Liver (tissue), 9 donors: ENCODE measurements around the gene E2F2. TPM values are rescaled to one million over a fixed set of nuclear protein-coding genes. Genes with fewer than 3 reads are reported as not detected.

Experiments
- DNase-seq: peaks from one replicate; pipeline ENCODE4 v3.0.0-alpha.2; 2017; ENCODE audit warnings: low spot score
- H3K27ac ChIP-seq, 2 donors: one replicate each; pipeline ENCODE4 v1.7.0; 2013; ENCODE audit warnings: inconsistent platforms in 2 of 2, low read length in 2 of 2, control low read depth in 1 of 2, low read depth in 1 of 2, mild to moderate bottlenecking in 1 of 2
- H3K27me3 ChIP-seq, 4 donors: one replicate each; pipeline versions ENCODE4 v1.6.1 to v1.7.0; 2013; ENCODE audit warnings: low read length in 3 of 4, inconsistent platforms in 1 of 4, mild to moderate bottlenecking in 1 of 4, moderate library complexity in 1 of 4; ENCODE audit not compliant: control insufficient read depth in 4 of 4, insufficient read depth in 4 of 4
- H3K36me3 ChIP-seq, 4 donors: one replicate each; pipeline versions ENCODE4 v1.6.1 to v1.7.0; 2013; ENCODE audit warnings: low read length in 3 of 4, mild to moderate bottlenecking in 3 of 4, low read depth in 1 of 4, moderate library complexity in 1 of 4; ENCODE audit not compliant: control insufficient read depth in 4 of 4, insufficient read depth in 3 of 4
- H3K4me1 ChIP-seq, 4 donors: one replicate each; pipeline versions ENCODE4 v1.6.1 to v1.7.0; 2013; ENCODE audit warnings: low read length in 3 of 4, mild to moderate bottlenecking in 3 of 4, moderate library complexity in 1 of 4; ENCODE audit not compliant: control insufficient read depth in 4 of 4, insufficient read depth in 4 of 4
- H3K4me3 ChIP-seq, 3 donors: one replicate each; pipeline versions ENCODE4 v1.6.1 to v1.7.0; 2013; ENCODE audit warnings: low read length in 3 of 3, control low read depth in 1 of 3, low read depth in 1 of 3, mild to moderate bottlenecking in 1 of 3
- H3K9ac ChIP-seq, 2 donors: one replicate each; pipeline ENCODE4 v1.7.0; 2013; ENCODE audit warnings: low read length in 2 of 2, mild to moderate bottlenecking in 2 of 2, moderate library complexity in 2 of 2, control low read depth in 1 of 2, low read depth in 1 of 2
- H3K9me3 ChIP-seq, 4 donors: one replicate each; pipeline versions ENCODE4 v1.6.1 to v1.7.0; 2013; ENCODE audit warnings: low read length in 3 of 4; ENCODE audit not compliant: control insufficient read depth in 4 of 4
- ATF3 ChIP-seq: IDR thresholded peaks from 2 replicates; pipeline ENCODE4 v1.6.1; 2016; ENCODE audit warnings: antibody characterized with exemption
- CTCF ChIP-seq: fragments of 150-350 bp; IDR thresholded peaks from 2 replicates; pipeline ENCODE4 v1.5.1; 2017; ENCODE audit warnings: improper control_type of control experiment, low read depth, low read length; ENCODE audit not compliant: missing input control
- EGR1 ChIP-seq, 2 donors: IDR thresholded peaks; 2 replicates each; pipeline ENCODE4 v1.6.1; 2016 to 2018; ENCODE audit warnings: antibody characterized with exemption in 2 of 2, low read depth in 2 of 2
- FOXA1 ChIP-seq: IDR thresholded peaks from 2 replicates; pipeline ENCODE4 v1.6.1; 2016; ENCODE audit warnings: antibody characterized with exemption
- FOXA2 ChIP-seq: IDR thresholded peaks from 2 replicates; pipeline ENCODE4 v1.6.1; 2016; ENCODE audit warnings: antibody characterized with exemption
- GABPA ChIP-seq, 2 donors: IDR thresholded peaks in 1 of 2; conservative IDR thresholded peaks in 1 of 2; 2 replicates each; pipeline ENCODE4 v1.6.1; 2016; ENCODE audit warnings: antibody characterized with exemption in 2 of 2, mild to moderate bottlenecking in 1 of 2, moderate library complexity in 1 of 2
- HNF4A ChIP-seq, 2 donors: conservative IDR thresholded peaks; 2 replicates each; pipeline ENCODE4 v1.6.1; 2016; ENCODE audit warnings: antibody characterized with exemption in 2 of 2, mild to moderate bottlenecking in 2 of 2
- HNF4G ChIP-seq: IDR thresholded peaks from 2 replicates; pipeline ENCODE4 v1.6.1; 2016; ENCODE audit warnings: antibody characterized with exemption
- JUND ChIP-seq, 2 donors: IDR thresholded peaks; 2 replicates each; pipeline ENCODE4 v1.6.1; 2016; ENCODE audit warnings: antibody characterized with exemption in 2 of 2
- MAX ChIP-seq: IDR thresholded peaks from 2 replicates; pipeline ENCODE4 v1.6.1; 2016; ENCODE audit warnings: antibody characterized with exemption
- NR2F2 ChIP-seq: IDR thresholded peaks from 2 replicates; pipeline ENCODE4 v1.6.1; 2016; ENCODE audit warnings: antibody characterized with exemption
- RAD21 ChIP-seq, 2 donors: IDR thresholded peaks; 2 replicates each; pipeline ENCODE4 v1.6.1; 2016; ENCODE audit warnings: antibody characterized with exemption in 2 of 2, mild to moderate bottlenecking in 2 of 2
- REST ChIP-seq: IDR thresholded peaks from 2 replicates; pipeline ENCODE4 v1.6.1; 2016; ENCODE audit warnings: antibody characterized with exemption, mild to moderate bottlenecking
- RXRA ChIP-seq, 2 donors: IDR thresholded peaks; 2 replicates each; pipeline ENCODE4 v1.6.1; 2017 to 2018; ENCODE audit warnings: antibody characterized with exemption in 2 of 2, mild to moderate bottlenecking in 1 of 2
- SP1 ChIP-seq: IDR thresholded peaks from 2 replicates; pipeline ENCODE4 v1.6.1; 2018; ENCODE audit warnings: antibody characterized with exemption, mild to moderate bottlenecking
- TAF1 ChIP-seq: conservative IDR thresholded peaks from 2 replicates; pipeline ENCODE4 v1.6.1; 2016; ENCODE audit warnings: antibody characterized with exemption, mild to moderate bottlenecking
- YY1 ChIP-seq: IDR thresholded peaks from 2 replicates; pipeline ENCODE4 v1.6.1; 2016; ENCODE audit warnings: antibody characterized with exemption, mild to moderate bottlenecking
- WGBS: extraction: QIAGEN DNeasy Blood & Tissue Kit; methylation state at CpG from one replicate; pipeline ENCODE4 v1.1.7; 2013; 5-methylcytosine and 5-hydroxymethylcytosine counted together
- polyA plus RNA-seq, 2 donors: library from polyadenylated mRNA; stranded (reverse) in 1 of 2; unstranded in 1 of 2; fragments of 200-250 nt in 1 of 2; fragments of >200 nt in 1 of 2; fragmentation: Nextera tagmentation in 1 of 2; extraction: Ambion mirVana in 1 of 2; gene quantifications; one replicate each; pipeline versions ENCODE4 v1.2.1 to v1.2.3, GENCODE V29; 2013 to 2015
- total RNA-seq, 2 donors: library from RNA; depleted of rRNA; stranded (reverse); fragments of >200 nt; gene quantifications; one replicate each; pipeline ENCODE4 v1.2.3, GENCODE V29; 2014
- TF ChIP-seq, protein P1 (sequence below): IDR thresholded peaks from 2 replicates; pipeline ENCODE4 v1.6.1; 2016; ENCODE audit warnings: antibody characterized with exemption
- donor health status: healthy.
- donor health status: healthy.
- donor health status: healthy.
- donor health status: healthy.
- donor health status: healthy.

E2F2 gene
- total and polyA plus RNA-seq, 4 donors: 0.08 to 79.9 (median 0.44) TPM

GRCh38 chr1:23483321-23484252 lies 47.4 kb downstream of the E2F2 start, which contains the start of gene ASAP3:
Gene ASAP3 (minus strand): TSS chr1:23484179. CDS start chr1:23484133, 46 bp downstream.
- no peaks in the 10 kb centered on the region for H3K36me3 ChIP-seq
- WGBS: 1% methylated on average over 84 of the region's 84 CpGs
- no peaks in the 10 kb centered on the region for H3K9me3 ChIP-seq
- peak within 1 kb of the TSS; percentile 59 to 85 (median 70) for H3K4me3 ChIP-seq
- H3K27me3 ChIP-seq: no peaks in the 10 kb centered on the region
- TF ChIP-seq YY1 (peak; percentile 40), ATF3 (no peak), RAD21 (IDR thresholded peaks at IDR 0.05) (peak in 1 of 2 donors; percentile 17), HNF4A (conservative IDR thresholded peaks at IDR 0.05) (no peak), RXRA (IDR thresholded peaks at IDR 0.05) (peak in 1 of 2 donors; percentile 28), REST (peak; percentile 45)
- peak within 1 kb of the TSS; percentile 54 to 59 for H3K27ac ChIP-seq
- peak within 1 kb of the TSS in 1 of 2 donors; percentile 26 for H3K9ac ChIP-seq
- H3K4me1 ChIP-seq: peaks cover 4 to 46% (median 29%) of the 10 kb centered on the region in 4 donors
- DNase-seq: no peak

- Histone ChIP-seq H3K4me3 (no peak overlapping the region), H3K27ac (no peak overlapping the region), H3K9ac (no peak overlapping the region), H3K9me3 (no peaks in the 10 kb centered on the region), H3K36me3 (no peaks in the 10 kb centered on the region), H3K27me3 (no peaks in the 10 kb centered on the region), H3K4me1 (peaks cover 9 to 56% (median 37%) of the 10 kb centered on the region in 4 donors)
- TF ChIP-seq MAX: no peak
- TF ChIP-seq SP1: no peak
- TF ChIP-seq REST: no peak
- no peak for TF ChIP-seq JUND (IDR thresholded peaks at IDR 0.05)
- TF ChIP-seq RAD21 (IDR thresholded peaks at IDR 0.05): no peak
- no peak for TF ChIP-seq EGR1 (IDR thresholded peaks at IDR 0.05; ENCODE audit: low read depth in 2 of 2)
- no peak for TF ChIP-seq HNF4A (conservative IDR thresholded peaks at IDR 0.05)
- no peak for TF ChIP-seq TAF1
- TF ChIP-seq NR2F2: no peak
- TF ChIP-seq, protein P1, sequence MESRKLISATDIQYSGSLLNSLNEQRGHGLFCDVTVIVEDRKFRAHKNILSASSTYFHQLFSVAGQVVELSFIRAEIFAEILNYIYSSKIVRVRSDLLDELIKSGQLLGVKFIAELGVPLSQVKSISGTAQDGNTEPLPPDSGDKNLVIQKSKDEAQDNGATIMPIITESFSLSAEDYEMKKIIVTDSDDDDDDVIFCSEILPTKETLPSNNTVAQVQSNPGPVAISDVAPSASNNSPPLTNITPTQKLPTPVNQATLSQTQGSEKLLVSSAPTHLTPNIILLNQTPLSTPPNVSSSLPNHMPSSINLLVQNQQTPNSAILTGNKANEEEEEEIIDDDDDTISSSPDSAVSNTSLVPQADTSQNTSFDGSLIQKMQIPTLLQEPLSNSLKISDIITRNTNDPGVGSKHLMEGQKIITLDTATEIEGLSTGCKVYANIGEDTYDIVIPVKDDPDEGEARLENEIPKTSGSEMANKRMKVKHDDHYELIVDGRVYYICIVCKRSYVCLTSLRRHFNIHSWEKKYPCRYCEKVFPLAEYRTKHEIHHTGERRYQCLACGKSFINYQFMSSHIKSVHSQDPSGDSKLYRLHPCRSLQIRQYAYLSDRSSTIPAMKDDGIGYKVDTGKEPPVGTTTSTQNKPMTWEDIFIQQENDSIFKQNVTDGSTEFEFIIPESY: no peak
- TF ChIP-seq CTCF: no peak
- TF ChIP-seq ATF3: no peak
- no peak for TF ChIP-seq GABPA (IDR thresholded peaks at IDR 0.05 in 1 of 2, conservative IDR thresholded peaks at IDR 0.05 in 1 of 2)
- TF ChIP-seq YY1: no peak
- TF ChIP-seq FOXA1: no peak
- TF ChIP-seq HNF4G: no peak
- no peak for TF ChIP-seq RXRA (IDR thresholded peaks at IDR 0.05)
- no peak for TF ChIP-seq FOXA2
- DNase-seq: no peak
- WGBS: 89% methylated on average over 6 of the region's 6 CpGs
These were observed 49.1 kb downstream of the E2F2 start for GRCh38 chr1:23481904-23482303.
